ENCODE measurements around the gene RPS6KC1.

DNA sequence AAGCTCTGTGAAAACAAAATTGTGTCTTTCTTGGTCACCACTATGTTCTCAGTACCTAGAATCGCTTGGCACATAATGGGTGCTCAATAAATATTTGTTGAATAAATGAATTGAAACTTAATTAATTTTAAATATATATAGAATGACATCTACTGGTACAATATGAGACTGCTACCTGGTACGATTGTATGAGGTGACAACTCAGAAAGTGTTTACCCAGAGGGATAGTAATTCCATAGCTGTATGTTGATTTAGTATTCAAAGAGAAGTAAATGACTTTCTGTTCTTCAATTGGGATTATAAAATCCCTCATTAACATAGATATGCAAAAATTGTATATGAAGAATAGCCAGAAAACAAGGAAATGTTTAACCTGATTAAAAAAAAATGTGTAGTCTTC lies 128.7 kb downstream of the RPS6KC1 start:
- TF ChIP-seq CTCF (IDR thresholded peaks at IDR 0.05) (no peak), POLR2A (IDR thresholded peaks at IDR 0.05) (no peak)
